ENCODE data around the gene PRDX3. TPM values are rescaled to one million over a fixed set of nuclear protein-coding genes. Genes with fewer than 3 reads are reported as not detected.

PRDX3 gene
- total RNA-seq, 6 experiments from 2014 or later = 171 to 235 (median 194) TPM

DNA sequence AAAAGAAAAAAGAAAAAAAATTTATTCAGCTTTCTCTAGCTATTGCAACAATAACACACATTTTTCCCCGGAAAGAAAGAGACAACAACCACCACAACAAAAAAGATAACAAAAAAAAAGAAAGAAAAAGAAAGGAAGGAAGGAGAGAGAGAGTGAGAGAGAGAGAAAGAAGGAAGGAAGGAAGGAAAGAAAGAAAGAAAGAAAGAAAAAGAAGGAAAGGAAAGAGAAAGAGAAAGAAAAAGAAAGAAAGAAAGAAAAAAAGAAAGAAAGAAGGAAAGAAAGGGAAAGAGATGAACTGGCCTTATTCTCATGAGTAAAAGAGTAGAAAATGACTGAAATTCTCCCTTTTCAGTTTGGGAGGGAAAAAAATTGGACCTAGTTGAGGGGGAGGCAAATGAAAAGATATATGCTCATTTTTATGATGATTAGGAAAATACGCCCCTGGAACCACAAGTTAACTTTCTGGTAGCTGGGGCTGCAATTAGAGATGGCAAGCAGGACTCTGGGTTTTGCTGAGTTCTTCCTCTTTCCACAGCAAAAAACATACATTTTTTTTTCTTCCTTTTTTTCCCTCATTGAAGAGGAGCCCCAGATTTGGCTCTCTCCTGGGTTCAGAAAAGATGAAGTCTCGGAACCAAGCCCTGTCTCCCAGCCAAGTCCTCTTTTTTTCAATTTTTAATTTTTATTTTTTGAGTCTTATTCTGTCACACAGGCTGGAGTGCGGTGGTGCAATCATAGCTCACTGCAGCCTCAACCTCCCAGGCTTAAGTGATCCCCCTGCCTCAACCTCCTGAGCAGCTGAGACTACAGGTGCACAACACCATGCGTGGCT, 12.6 kb upstream of the PRDX3 start:
- DNase-seq = no peak
- Histone ChIP-seq H3K9me3 (no peaks in the 10 kb centered on the region), H3K4me1 (no peaks in the 10 kb centered on the region), H3K36me3 (no peaks in the 10 kb centered on the region), H3K27ac (no peak overlapping the region), H3K4me3 (no peak overlapping the region), H3K27me3 (no peaks in the 10 kb centered on the region)
- intact Hi-C loops (cut with DNase I) = loop anchor here (10.0 kb wide), 1 partner anchor 254 kb away; no protein-coding TSS in a partner anchor
- TF ChIP-seq, protein P1, sequence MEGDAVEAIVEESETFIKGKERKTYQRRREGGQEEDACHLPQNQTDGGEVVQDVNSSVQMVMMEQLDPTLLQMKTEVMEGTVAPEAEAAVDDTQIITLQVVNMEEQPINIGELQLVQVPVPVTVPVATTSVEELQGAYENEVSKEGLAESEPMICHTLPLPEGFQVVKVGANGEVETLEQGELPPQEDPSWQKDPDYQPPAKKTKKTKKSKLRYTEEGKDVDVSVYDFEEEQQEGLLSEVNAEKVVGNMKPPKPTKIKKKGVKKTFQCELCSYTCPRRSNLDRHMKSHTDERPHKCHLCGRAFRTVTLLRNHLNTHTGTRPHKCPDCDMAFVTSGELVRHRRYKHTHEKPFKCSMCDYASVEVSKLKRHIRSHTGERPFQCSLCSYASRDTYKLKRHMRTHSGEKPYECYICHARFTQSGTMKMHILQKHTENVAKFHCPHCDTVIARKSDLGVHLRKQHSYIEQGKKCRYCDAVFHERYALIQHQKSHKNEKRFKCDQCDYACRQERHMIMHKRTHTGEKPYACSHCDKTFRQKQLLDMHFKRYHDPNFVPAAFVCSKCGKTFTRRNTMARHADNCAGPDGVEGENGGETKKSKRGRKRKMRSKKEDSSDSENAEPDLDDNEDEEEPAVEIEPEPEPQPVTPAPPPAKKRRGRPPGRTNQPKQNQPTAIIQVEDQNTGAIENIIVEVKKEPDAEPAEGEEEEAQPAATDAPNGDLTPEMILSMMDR (IDR thresholded peaks at IDR 0.05) = no peak
- TF ChIP-seq POLR2A (IDR thresholded peaks at IDR 0.05) = no peak
- ATAC-seq = no peak
- WGBS (ENCODE audit: insufficient coverage, low coverage, low lambda C conversion rate, missing lambda C conversion rate) = 42% methylated on average over 4 of the region's 5 CpGs

DNA sequence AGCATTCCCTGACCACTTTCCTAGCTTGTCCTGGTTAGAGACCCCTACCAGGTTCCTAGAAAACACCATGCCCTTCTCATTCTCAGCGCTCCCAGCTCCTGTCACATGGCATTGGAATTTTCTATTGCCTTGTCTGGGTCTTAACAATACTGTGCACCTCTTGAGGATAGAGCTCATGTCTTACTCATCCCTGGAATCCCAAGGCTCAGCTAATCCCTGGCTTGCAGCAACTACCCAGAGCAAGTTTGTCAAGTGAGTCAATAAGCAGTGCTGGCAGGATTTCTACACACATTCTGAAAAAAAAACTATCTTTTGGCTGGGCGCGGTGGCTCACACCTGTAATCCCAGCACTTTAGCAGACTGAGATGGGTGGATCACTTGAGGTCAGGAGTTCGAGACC, 11.7 kb upstream of the PRDX3 start:
- intact Hi-C loops (cut with DNase I) = loop anchor here (10.0 kb wide), 1 partner anchor 254 kb away; no protein-coding TSS in a partner anchor
- no peaks in the 10 kb centered on the region for H3K9me3 ChIP-seq
- no peak overlapping the region for H3K4me3 ChIP-seq
- WGBS (ENCODE audit: insufficient coverage, low coverage, low lambda C conversion rate, missing lambda C conversion rate) = 77% methylated on average over 3 of the region's 4 CpGs
- H3K4me1 ChIP-seq = no peaks in the 10 kb centered on the region
- H3K27me3 ChIP-seq = no peaks in the 10 kb centered on the region
- DNase-seq (no peak), ATAC-seq (peak in 1 of 4 donors; percentile 14)
- no peak for TF ChIP-seq POLR2A (IDR thresholded peaks at IDR 0.05)
- TF ChIP-seq, protein P1 (IDR thresholded peaks at IDR 0.05) = no peak
- H3K36me3 ChIP-seq = no peaks in the 10 kb centered on the region
- H3K27ac ChIP-seq = no peak overlapping the region

DNA sequence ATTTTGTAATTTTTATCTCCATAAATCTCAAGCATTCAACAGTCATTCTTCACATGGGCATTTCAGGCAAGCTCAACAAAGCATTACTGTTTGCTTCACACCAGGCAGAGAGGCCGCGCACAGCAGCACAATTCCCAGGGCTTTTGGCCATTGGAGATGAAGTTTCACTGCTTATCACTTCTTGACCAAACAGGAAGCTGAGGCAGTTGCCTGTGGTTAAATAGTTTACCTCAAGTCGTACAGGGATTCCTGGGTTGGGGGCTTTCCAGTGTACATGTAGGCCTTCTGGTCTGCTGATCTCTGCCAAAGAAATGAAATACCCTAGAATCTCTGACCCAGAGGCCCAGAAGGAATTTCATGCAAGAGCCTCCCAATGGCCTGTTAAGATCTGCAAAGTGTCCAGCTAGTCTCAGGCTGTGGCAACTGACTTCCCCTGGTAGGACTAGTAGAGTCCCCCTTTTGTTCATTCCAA, 11.2 kb upstream of the PRDX3 start:
- 44% methylated on average over 3 of the region's 3 CpGs for WGBS (ENCODE audit: insufficient coverage, low coverage, low lambda C conversion rate, missing lambda C conversion rate)
- no peak for TF ChIP-seq POLR2A (IDR thresholded peaks at IDR 0.05)
- TF ChIP-seq, protein P1 (IDR thresholded peaks at IDR 0.05) = no peak
- Histone ChIP-seq H3K9me3 (no peaks in the 10 kb centered on the region), H3K4me1 (no peaks in the 10 kb centered on the region), H3K4me3 (no peak overlapping the region), H3K36me3 (no peaks in the 10 kb centered on the region), H3K27ac (no peak overlapping the region), H3K27me3 (no peaks in the 10 kb centered on the region)
- intact Hi-C loops (cut with DNase I) = loop anchor here (10.0 kb wide), 1 partner anchor 255 kb away; no protein-coding TSS in a partner anchor
- no peak for ATAC-seq
- no peak for DNase-seq

DNA sequence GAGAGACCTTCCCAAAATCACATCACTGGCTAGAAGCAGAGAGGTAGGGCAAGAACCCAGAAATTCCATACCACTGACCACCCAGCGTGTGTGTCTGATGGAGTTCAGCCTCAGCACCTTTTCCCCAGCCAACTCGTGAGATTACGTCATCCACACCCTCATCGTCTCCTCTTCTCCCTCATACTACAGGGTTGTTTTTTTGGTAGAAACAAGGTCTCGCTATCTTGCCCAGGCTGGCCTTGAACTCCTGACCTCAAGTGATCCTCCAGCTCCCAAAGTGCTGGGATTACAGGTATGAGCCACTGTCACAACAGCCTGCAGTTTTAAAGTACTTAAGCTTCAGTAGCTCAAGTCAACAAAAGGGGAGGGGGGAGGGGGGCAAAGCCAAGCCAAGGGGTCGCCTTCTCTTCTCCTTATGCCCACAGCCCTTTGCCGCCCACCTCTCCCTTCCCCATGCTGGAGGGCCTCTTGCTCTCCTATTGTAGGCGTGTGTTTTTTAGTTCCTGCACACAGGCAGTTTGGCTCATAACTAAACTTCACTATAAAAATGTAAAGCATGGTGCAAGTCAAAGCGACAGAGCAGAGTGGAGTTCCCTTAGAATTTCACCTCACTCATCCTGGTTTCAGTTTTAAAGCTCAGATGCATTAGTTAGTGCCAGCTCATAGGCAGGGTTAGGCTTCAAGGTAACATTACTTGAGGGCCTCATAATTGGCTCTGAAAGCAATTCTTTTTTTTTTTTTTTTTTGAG, 5.2 kb upstream of the PRDX3 start:
- TF ChIP-seq POLR2A (IDR thresholded peaks at IDR 0.05) = no peak
- TF ChIP-seq, protein P1 (IDR thresholded peaks at IDR 0.05) = no peak
- H3K9me3 ChIP-seq = no peaks in the 10 kb centered on the region
- no peak for DNase-seq
- ATAC-seq = no peak
- intact Hi-C loops (cut with DNase I) = no loop called here
- no peak overlapping the region for H3K4me3 ChIP-seq
- H3K27me3 ChIP-seq = no peaks in the 10 kb centered on the region
- WGBS (ENCODE audit: insufficient coverage, low coverage, low lambda C conversion rate, missing lambda C conversion rate) = 44% methylated on average over 6 of the region's 9 CpGs
- H3K27ac ChIP-seq = no peak overlapping the region
- H3K36me3 ChIP-seq = no peaks in the 10 kb centered on the region
- no peaks in the 10 kb centered on the region for H3K4me1 ChIP-seq

Data from right lobe of liver (tissue), 6 donors.